ENCODE data around the gene TARS1.

DNA sequence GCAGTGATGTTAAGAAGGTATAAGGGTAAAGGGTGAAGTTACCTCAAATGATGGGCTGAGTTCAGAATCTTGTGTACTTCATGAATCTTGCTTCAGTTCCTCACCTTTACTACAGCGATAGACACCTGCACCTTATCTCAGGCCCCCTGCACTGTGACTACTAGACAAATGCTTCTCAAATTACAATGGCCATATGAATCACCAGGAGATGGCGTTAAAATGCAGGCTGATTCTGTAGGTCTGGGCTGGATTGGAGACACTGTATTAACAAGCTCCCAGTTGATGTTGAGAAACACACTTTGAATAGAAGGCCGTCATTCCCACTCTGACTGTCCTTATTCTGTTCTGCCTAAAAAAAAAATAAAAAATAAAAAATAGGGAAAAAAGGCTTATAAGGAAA, 29.8 kb downstream of the TARS1 start:
- TF ChIP-seq POLR2A (IDR thresholded peaks at IDR 0.05): no peak
- TF ChIP-seq, protein P1, sequence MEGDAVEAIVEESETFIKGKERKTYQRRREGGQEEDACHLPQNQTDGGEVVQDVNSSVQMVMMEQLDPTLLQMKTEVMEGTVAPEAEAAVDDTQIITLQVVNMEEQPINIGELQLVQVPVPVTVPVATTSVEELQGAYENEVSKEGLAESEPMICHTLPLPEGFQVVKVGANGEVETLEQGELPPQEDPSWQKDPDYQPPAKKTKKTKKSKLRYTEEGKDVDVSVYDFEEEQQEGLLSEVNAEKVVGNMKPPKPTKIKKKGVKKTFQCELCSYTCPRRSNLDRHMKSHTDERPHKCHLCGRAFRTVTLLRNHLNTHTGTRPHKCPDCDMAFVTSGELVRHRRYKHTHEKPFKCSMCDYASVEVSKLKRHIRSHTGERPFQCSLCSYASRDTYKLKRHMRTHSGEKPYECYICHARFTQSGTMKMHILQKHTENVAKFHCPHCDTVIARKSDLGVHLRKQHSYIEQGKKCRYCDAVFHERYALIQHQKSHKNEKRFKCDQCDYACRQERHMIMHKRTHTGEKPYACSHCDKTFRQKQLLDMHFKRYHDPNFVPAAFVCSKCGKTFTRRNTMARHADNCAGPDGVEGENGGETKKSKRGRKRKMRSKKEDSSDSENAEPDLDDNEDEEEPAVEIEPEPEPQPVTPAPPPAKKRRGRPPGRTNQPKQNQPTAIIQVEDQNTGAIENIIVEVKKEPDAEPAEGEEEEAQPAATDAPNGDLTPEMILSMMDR (IDR thresholded peaks at IDR 0.05): no peak

Data from ovary (tissue), 3 donors.